GM06990 (cell line): ENCODE results near the gene HCFC1.

Experiments
- DNase-seq: peaks from one replicate; pipeline ENCODE4 v3.0.0-alpha.2; 2011; ENCODE audit not compliant: insufficient read length; ENCODE audit errors: extremely low read depth
- H3K27me3 ChIP-seq: replicated peaks from 2 replicates; pipeline ENCODE4 v1.6.0; 2011; ENCODE audit warnings: low read length; ENCODE audit not compliant: control insufficient read depth, insufficient read depth
- H3K36me3 ChIP-seq: 2 replicates; pipeline ENCODE4 v1.5.1; 2011; ENCODE audit warnings: low read length; ENCODE audit not compliant: control insufficient read depth, insufficient read depth
- H3K4me3 ChIP-seq: replicated peaks from 2 replicates; pipeline ENCODE4 v1.5.1; 2011; ENCODE audit warnings: low read depth, mild to moderate bottlenecking, control low read depth, low read length
- TF ChIP-seq, protein P1 (sequence below): IDR thresholded peaks from 2 replicates; pipeline ENCODE4 v1.5.1; 2011; ENCODE audit warnings: low read length, control low read depth, mild to moderate bottlenecking, inconsistent platforms; ENCODE audit not compliant: insufficient read depth, poor library complexity, severe bottlenecking

HCFC1 gene

GRCh38 chrX:153991013-153991580, 19.5 kb upstream of the HCFC1 start:
- Histone ChIP-seq H3K27me3 (no peaks in the 10 kb centered on the region), H3K4me3 (no peak overlapping the region), H3K36me3 (no peaks in the 10 kb centered on the region)
- no peak for DNase-seq
- TF ChIP-seq, protein P1, sequence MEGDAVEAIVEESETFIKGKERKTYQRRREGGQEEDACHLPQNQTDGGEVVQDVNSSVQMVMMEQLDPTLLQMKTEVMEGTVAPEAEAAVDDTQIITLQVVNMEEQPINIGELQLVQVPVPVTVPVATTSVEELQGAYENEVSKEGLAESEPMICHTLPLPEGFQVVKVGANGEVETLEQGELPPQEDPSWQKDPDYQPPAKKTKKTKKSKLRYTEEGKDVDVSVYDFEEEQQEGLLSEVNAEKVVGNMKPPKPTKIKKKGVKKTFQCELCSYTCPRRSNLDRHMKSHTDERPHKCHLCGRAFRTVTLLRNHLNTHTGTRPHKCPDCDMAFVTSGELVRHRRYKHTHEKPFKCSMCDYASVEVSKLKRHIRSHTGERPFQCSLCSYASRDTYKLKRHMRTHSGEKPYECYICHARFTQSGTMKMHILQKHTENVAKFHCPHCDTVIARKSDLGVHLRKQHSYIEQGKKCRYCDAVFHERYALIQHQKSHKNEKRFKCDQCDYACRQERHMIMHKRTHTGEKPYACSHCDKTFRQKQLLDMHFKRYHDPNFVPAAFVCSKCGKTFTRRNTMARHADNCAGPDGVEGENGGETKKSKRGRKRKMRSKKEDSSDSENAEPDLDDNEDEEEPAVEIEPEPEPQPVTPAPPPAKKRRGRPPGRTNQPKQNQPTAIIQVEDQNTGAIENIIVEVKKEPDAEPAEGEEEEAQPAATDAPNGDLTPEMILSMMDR = no peak

DNA sequence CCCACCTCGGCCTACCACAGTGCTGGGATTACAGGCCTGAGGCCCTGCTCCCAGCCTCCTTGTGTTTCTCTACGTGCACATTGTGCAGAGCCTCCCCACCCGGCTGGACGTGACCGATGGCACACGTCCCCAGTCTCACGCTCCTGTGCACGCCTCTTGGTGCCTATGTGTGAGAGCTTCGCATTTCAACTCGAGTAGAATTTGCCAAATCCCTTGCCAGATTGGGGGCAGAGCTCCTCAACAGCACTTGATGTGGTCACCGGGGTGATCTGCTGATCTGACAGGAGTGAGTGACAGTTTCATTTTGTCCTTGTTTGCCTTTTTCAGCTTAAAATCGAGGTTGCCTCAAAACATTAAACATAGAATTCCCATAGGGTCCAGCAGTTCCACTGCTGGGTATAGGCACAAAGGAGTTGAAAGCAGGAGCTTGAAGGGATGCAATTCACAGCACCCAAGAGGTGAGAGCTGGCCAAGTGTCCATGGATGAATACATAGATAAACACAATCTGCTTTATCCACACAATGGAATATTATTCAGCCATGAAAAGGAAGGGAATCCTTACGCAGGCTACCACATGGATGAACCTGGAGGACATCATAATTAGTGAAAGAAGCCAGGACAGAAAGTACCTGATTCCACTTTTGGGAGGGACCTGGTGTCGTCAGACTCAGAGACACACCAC, 18.5 kb upstream of the HCFC1 start:
- H3K4me3 ChIP-seq = no peak overlapping the region
- no peaks in the 10 kb centered on the region for H3K36me3 ChIP-seq
- no peaks in the 10 kb centered on the region for H3K27me3 ChIP-seq
- TF ChIP-seq, protein P1 = no peak
- no peak for DNase-seq

- TF ChIP-seq, protein P1 = no peak
- Histone ChIP-seq H3K4me3 (no peak overlapping the region), H3K36me3 (no peaks in the 10 kb centered on the region), H3K27me3 (no peaks in the 10 kb centered on the region)
- DNase-seq = no peak
Observed at GRCh38 chrX:153988493-153988892, 16.9 kb upstream of the HCFC1 start.

DNA sequence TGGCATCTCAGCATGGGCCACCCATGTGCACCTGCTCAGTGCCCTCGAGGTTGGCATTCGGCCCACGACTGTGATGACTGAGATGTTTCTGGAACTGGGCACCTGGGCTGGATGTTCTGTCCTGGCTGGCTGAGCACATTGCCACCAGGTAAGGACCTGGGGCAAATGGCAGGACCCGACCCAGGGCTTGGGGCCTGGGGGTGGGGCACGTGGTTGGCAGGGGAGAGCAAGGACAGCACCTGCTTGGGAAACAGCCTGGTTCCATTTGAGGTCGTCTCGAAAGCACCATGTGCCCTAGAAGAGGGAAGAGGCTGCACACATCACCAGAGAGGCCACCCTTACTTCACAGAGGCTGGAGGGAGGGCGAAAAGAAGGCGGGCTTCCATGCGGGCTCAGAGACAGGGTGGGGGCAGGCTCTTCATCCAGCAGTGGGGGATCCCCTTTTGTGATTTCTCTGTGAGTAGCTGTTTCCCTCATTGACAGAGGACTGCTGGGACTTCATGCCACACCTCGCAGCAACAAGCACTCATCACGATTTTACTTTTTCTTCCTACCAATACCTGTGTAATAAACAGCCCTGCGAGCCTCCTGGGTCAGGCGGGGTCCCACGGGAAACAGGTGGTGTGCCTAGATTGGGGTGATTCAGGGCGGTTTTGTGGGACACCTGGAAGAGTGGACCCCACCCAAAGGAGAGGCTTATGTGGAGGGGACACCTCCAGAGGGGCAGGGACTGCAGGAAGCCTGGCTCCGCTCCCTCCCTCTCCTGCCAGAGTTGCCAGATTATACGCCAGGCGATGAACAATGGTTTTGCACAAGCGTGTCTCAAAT, 12.9 kb upstream of the HCFC1 start:
- Histone ChIP-seq H3K27me3 (no peaks in the 10 kb centered on the region), H3K36me3 (no peaks in the 10 kb centered on the region), H3K4me3 (no peak overlapping the region)
- TF ChIP-seq, protein P1 = no peak
- DNase-seq = peak; percentile 64

- TF ChIP-seq, protein P1 = no peak
- no peak for DNase-seq
- Histone ChIP-seq H3K36me3 (no peaks in the 10 kb centered on the region), H3K4me3 (no peak overlapping the region), H3K27me3 (no peaks in the 10 kb centered on the region)
Observed at GRCh38 chrX:153983321-153983801, 11.7 kb upstream of the HCFC1 start.
